Transverse colon (tissue), 3 donors: ENCODE measurements around the gene HADHB.

Source experiments
- POLR2A ChIP-seq: fragments of 450-650 bp; IDR thresholded peaks from one replicate; pipeline ENCODE4 v1.6.1; 2016; ENCODE audit warnings: antibody characterized with exemption, mild to moderate bottlenecking, moderate library complexity
- TF ChIP-seq, protein P1 (sequence below), 5 experiments: fragments of 200-600 bp in 3 of 5; fragments of 450-650 bp in 2 of 5; sonication (generic) in 3 of 5; IDR thresholded peaks; 1 replicate in 2 of 5; 2 replicates in 3 of 5; pipeline ENCODE4 v1.5.1; 2016 to 2017; ENCODE audit warnings: antibody characterized with exemption in 5 of 5, inconsistent platforms in 3 of 5, mild to moderate bottlenecking in 2 of 5, moderate library complexity in 1 of 5

GRCh38 chr2:26330114-26330549 is 85.4 kb downstream of the HADHB start:
- TF ChIP-seq, protein P1, sequence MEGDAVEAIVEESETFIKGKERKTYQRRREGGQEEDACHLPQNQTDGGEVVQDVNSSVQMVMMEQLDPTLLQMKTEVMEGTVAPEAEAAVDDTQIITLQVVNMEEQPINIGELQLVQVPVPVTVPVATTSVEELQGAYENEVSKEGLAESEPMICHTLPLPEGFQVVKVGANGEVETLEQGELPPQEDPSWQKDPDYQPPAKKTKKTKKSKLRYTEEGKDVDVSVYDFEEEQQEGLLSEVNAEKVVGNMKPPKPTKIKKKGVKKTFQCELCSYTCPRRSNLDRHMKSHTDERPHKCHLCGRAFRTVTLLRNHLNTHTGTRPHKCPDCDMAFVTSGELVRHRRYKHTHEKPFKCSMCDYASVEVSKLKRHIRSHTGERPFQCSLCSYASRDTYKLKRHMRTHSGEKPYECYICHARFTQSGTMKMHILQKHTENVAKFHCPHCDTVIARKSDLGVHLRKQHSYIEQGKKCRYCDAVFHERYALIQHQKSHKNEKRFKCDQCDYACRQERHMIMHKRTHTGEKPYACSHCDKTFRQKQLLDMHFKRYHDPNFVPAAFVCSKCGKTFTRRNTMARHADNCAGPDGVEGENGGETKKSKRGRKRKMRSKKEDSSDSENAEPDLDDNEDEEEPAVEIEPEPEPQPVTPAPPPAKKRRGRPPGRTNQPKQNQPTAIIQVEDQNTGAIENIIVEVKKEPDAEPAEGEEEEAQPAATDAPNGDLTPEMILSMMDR (IDR thresholded peaks at IDR 0.05), result peak; percentile 81 to 86 (median 84)
- no peak for TF ChIP-seq POLR2A
